ENCODE data around the gene GPR162.

- TF ChIP-seq, protein P1, sequence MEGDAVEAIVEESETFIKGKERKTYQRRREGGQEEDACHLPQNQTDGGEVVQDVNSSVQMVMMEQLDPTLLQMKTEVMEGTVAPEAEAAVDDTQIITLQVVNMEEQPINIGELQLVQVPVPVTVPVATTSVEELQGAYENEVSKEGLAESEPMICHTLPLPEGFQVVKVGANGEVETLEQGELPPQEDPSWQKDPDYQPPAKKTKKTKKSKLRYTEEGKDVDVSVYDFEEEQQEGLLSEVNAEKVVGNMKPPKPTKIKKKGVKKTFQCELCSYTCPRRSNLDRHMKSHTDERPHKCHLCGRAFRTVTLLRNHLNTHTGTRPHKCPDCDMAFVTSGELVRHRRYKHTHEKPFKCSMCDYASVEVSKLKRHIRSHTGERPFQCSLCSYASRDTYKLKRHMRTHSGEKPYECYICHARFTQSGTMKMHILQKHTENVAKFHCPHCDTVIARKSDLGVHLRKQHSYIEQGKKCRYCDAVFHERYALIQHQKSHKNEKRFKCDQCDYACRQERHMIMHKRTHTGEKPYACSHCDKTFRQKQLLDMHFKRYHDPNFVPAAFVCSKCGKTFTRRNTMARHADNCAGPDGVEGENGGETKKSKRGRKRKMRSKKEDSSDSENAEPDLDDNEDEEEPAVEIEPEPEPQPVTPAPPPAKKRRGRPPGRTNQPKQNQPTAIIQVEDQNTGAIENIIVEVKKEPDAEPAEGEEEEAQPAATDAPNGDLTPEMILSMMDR (IDR thresholded peaks at IDR 0.05 in 8 of 11, conservative IDR thresholded peaks at IDR 0.05 in 3 of 11), result no peak
- no peak for TF ChIP-seq POLR2A (IDR thresholded peaks at IDR 0.05)
Measured at GRCh38 chr12:6860942-6861341, 39.3 kb downstream of the GPR162 start.
